Eye (tissue), 1 donor: Measurements from ENCODE around the gene RPS8.
"Not testable (repeated sequence)": the region's sequence is repeated elsewhere in the genome, so short reads cannot be mapped to it uniquely, and the experiment has no call there.

Experiments
- DNase-seq: peaks from one replicate; pipeline ENCODE4 v3.0.0-alpha.2; 2015

RPS8 gene

DNA sequence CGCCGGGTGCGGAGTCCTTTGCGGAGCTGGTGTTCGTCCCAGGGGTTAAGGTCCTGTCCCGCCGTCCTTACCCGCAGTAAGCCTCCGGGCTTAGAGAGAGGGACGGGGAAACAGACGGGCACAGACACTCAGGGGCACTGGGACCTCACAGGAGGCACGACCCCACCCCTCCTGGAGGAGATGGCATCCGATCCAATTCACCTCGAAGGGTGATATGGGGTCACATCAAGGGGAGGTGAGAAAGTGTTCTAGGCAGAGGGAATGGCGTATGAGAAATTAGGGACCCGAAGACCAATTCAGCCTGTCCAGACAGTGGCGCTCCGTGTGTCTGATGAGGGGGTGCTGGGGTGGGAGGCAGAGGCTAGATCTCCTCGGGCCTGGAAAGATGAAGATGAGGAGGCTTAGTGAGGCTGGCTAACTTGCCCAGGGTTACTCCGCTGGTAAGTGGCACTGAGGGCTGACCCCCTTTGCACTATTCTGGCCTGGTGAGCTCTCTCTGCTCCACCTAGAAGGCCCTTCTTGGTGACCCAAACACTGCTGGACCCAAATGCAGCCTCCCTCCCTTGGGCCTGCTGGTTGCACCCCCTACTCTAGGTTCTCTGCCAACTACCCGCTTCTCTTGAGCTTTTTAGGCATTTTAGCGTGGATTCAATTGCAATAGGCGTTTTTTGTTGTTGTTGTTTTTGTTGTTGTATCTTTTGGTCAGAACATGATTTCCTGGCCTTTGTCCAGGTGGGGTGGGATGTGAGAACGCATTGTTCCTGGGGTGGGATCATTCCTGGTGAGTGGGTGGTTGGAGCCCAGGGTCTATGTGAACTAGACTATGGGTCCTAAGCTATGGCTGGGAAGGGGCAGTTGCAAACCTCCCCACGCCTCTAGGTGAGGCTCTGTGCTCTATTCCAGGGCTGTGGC is 45.2 kb downstream of the RPS8 start:
- no peak for DNase-seq

DNA sequence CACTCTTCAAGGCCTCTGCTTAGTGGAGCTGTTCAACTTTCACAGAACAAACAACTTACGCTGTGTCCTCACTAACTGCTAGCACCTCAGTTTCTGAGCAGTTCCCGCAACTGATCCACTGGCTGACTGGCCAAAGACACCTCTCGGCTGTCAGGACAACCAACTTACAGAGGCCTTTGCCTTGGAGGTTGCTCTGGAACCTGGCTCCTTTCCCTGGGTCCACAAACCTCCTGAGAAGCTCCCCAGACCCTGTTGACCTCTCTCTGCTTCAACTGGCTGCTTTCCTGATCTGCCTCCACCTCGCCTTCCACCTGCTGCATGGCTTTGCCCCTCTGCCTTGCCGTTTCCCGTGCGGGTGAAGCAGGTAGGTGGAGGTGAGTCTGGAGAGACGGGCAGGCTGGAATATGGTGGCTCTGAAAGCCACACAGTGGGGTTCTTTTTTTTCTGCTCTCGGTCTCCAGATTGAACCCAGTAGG is 45.9 kb downstream of the RPS8 start:
- DNase-seq = no peak

DNA sequence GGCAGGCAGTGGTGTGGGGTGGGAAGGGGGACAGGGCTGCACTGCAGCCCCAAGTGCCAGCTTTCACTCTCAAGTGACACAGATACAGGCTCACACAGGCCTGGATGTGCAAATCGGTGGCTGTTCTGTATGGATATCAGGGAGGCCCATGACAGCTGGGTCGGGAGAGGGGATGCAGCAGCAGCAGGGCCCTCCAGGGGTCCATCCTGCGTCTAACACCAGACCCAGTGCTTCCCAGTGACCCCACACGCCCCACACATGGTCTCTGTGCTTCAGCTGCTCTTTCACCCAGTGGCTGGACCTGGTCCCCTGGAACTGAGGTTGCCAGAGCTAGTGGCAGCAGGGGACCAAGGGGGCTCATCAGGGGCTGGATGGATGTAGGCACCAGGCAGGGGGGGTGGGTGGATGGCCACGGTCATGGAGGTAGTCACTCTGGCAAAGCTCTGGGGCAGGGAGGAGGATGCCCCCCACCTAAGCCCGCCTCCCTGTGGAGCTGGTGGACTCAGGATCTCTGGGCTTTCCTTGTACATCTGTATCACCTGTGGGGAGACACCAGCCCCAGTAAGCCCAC is 46.9 kb downstream of the RPS8 start:
- no peak for DNase-seq

DNA sequence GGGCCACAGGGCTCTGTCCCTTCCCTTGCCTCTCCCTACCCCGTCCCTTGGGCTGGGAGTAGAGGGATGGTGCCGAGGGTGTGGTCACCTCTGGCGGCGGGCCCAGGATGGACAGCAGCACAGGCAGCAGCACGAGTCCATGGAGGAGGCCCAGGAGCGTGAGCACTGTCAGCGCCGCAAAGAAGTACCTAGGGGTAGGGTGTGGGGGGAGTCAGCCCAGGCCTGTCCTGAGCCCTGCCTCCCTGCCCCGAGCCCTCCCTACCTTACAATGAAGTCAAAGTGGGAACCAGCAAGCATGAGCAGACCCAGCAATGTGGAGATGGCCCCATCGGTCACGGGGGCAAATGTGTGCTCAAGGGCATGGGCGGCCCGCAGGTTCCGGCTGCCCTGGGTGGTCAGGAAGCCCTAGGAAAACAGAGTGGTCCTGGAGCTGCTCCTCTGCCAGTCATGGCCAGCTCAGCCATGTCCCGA is 47.7 kb downstream of the RPS8 start:
- no peak for DNase-seq

DNA sequence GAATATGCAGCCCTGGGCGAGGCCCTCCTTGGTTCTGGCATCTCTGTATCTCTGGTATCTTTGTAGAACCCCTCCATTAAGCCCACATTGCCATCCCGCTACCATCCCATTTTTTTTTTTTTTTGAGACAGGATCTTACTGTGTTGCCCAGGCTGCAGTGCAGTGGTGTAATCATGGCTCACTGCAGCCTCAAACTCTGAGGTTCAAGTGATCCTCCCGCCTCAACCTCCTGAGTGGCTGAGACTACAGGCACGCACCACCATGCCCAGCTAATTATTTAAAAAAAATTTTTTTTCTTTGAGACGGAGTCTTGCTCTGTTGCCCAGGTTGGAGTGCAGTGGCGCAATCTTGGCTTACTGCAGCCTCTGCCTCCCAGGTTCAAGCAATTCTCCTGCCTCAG is 49.1 kb downstream of the RPS8 start:
- not testable (repeated sequence) for DNase-seq

DNA sequence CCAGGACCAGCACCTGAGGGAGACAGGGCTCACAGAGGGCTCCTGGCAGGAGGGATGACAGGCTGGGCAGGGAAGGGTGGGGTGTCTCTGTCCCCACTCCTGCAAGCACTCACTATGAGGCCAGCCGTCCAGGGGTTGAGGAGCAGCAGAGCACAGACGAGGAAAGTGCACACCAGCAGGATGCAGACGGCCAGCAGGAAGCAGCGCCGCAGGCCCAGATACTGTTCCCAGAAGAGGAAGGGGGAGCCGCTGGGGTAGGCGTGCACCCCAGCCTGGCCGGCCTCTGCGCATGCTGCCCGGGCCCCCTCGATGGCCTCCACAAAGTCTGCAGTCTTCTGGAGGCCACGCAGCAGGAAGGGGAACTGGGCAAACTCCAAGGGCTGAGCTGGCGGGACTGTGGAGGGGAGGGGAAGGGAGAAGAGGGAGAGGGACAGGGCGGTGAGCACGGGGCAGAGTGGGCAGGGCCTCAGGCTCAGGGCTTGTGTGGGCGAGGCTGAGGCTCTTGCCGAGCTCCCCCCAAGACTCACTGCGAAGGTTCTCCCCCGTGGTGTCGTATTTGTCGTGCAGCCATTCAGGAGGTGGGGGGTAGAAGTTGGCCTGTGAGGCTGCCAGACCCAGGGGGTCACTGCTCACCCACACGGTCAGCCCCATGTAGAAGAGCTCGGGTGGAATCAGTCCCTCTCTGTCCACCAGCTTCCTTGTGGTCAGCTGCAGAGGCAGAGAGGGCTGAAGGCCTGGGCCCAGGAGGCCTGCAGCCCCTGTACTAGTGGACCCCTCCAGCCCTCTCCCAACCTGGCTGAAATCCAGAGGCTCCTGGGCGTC is 51.2 kb downstream of the RPS8 start:
- no peak for DNase-seq

DNA sequence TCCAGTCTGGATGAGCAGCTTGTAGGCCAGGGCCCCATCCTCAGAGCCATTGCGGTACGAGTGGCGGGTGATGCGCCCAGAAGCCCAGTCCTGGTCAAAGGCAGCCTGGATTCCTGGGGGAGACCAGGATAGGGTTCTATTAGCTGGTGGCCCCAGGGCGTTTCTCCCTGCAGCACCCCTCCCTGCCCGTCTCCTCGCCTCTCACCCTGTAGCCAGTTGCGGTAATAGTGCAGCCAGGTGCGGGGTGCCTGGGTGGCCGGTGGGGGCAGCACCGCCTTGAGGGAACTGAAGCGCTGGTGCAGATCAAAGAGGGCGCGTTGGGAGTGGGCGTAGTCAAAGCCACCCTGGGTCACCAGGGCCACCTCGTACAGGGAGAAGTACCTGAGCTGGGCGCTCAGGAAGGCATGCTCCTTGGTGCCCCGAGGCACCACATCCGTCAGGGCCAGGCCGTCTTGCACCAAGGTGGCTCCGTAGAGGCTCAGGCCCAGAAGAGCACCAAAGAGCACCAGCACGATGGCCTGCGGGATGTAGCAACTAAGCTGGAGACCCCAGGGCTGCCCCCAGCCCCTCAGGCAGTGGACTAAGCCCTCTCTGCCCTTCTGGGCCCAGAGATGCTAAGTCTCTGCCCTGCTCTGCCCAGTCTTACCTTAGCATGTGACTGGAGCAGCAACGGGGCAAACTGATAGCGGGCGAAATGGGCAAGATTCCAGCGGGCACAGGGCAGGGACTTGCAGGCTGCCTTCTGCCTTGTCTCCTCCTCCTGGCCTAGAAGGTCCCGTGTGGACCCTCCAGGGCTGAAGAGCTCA is 52.1 kb downstream of the RPS8 start:
- no peak for DNase-seq

DNA sequence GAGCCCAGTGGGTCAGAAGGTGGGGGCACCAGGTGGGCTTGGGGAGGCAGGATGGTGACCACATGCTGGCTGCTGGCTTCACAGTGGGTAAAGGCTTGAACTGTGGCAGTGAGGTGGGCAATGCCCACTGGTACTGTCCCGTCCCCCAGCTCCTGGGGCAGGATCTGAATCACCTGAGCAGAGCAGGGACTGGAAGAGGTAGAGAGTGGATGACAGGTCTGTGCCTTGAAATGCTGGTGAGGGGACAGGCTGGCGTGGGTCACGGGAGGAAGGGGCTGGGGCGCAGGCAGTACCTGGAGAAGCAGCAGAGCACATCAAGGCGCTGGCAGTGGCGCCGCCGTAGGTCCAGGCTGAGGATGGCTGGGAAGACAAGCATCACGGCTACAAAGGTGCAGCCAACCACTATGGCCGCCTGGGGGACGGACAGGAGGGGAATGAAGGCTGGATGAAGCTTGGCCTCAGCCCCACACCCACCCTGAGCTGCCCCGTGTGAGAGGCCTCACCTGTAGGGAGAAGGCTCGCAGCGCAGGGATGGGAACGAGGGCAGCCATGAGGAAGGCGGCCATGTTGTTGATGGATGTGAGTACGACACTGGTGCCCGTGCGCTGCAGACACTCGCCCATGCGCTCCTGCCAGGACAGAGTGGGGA is 52.8 kb downstream of the RPS8 start:
- DNase-seq = no peak
